Measurements from ENCODE around the gene HOXA7. TPM values are rescaled to one million over a fixed set of nuclear protein-coding genes. Genes with fewer than 3 reads are reported as not detected.

The HOXA7 gene
- total RNA-seq, 1 donor from 2014 or later: 5.2 TPM

GRCh38 chr7:27118580-27118979 is 37.9 kb downstream of the HOXA7 start:
- no peak for ATAC-seq

GRCh38 chr7:27117887-27118491 is 38.5 kb downstream of the HOXA7 start:
- no peak for ATAC-seq

GRCh38 chr7:27116962-27117886 is 39.3 kb downstream of the HOXA7 start:
- ATAC-seq: no peak

- no peak for ATAC-seq
These were observed 40.2 kb downstream of the HOXA7 start for GRCh38 chr7:27116031-27116961.

GRCh38 chr7:27115221-27116026 is 41.1 kb downstream of the HOXA7 start:
- ATAC-seq: peak; percentile 5

- no peak for ATAC-seq
These were observed 41.6 kb downstream of the HOXA7 start for GRCh38 chr7:27114881-27115220.

- ATAC-seq: peak; percentile 21
These were observed 42.3 kb downstream of the HOXA7 start for GRCh38 chr7:27113991-27114769.

- ATAC-seq: peak; percentile 70
These were observed 43.2 kb downstream of the HOXA7 start for GRCh38 chr7:27112955-27113949.

GRCh38 chr7:27112361-27112760 is 44.1 kb downstream of the HOXA7 start:
- no peak for ATAC-seq

GRCh38 chr7:27111751-27112277 is 44.7 kb downstream of the HOXA7 start:
- ATAC-seq: no peak

- ATAC-seq: peak; percentile 57
These were observed 45.3 kb downstream of the HOXA7 start for GRCh38 chr7:27111042-27111750.

- peak; percentile 50 for ATAC-seq
These were observed 46.1 kb downstream of the HOXA7 start for GRCh38 chr7:27110186-27111031.

- ATAC-seq: no peak
These were observed 46.8 kb downstream of the HOXA7 start for GRCh38 chr7:27109466-27110185.

GRCh38 chr7:27108390-27109127 is 47.9 kb downstream of the HOXA7 start:
- ATAC-seq: peak; percentile 34

GRCh38 chr7:27107391-27108381 is 48.8 kb downstream of the HOXA7 start:
- peak; percentile 3 for ATAC-seq

All from esophagus mucosa (tissue), 1 donor.